Measurements from ENCODE around the gene TTC27.

Gene TTC27

DNA sequence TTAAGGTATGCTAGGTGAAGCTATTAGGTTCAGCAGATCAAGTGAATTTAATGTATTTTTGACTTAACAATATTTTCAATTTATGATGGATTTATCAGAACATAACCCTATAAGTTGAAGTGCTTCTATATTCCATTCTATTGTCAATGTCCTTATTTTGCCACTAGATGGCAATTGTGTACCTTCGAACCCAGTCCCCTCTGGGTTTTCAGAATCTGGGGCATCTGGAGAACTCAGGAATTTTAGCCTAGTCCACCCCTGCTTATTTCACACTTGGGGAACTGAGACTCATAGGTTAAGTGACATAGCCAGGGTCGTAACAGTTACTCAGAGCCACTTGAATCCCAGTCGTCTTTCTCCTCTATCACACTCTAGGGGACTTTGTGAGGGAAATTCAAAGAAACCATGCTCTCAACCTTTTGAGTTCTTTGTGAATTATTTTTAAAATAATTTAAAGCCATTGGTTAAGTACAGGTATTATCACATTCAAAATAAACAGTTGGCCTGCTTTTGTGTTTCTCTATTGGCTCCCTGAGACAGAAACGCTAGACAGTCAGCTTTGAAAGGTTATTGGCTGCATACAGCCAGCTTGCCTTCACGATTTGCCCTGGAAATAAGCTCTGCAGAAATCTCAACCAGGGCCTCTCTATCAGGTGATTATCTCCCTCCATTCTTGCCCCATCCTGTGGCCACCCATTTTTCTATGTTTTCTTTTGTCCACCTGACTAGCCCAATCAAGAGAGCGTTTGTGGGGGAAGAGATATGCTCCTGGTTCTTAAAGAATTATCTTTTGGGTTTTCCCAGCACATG lies 145.0 kb downstream of the TTC27 start:
- DNase-seq: no peak

DNA sequence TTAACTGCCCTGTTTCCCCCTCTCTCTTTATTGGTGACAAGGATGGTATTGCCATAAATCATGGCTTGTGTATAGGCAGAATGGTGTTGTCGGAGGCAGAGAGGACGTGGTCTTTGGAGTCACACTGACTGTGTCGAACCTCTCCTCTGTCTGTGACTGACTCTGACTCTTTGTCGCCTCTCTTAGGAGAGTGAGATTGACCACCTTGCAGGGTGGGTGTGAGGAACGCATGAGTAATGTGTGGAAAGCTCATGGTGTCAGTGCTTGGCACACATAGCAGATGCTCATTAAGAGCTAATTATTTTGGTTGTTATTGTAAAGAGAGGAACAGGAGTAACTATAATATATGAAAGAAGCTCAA lies 145.6 kb downstream of the TTC27 start:
- no peak overlapping the region for H3K4me3 ChIP-seq
- intact Hi-C loops (cut with DNase I; ENCODE audit: low total_unique reads): loop anchor here (5.0 to 10.0 kb wide), 3 partner anchors 259 to 811 kb away; no protein-coding TSS in a partner anchor
- H3K4me1 ChIP-seq: peaks cover 0 to 6% (median 0%) of the 10 kb centered on the region in 4 donors
- TF ChIP-seq, protein P1, sequence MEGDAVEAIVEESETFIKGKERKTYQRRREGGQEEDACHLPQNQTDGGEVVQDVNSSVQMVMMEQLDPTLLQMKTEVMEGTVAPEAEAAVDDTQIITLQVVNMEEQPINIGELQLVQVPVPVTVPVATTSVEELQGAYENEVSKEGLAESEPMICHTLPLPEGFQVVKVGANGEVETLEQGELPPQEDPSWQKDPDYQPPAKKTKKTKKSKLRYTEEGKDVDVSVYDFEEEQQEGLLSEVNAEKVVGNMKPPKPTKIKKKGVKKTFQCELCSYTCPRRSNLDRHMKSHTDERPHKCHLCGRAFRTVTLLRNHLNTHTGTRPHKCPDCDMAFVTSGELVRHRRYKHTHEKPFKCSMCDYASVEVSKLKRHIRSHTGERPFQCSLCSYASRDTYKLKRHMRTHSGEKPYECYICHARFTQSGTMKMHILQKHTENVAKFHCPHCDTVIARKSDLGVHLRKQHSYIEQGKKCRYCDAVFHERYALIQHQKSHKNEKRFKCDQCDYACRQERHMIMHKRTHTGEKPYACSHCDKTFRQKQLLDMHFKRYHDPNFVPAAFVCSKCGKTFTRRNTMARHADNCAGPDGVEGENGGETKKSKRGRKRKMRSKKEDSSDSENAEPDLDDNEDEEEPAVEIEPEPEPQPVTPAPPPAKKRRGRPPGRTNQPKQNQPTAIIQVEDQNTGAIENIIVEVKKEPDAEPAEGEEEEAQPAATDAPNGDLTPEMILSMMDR (IDR thresholded peaks at IDR 0.05): no peak
- no peak for DNase-seq
- H3K27ac ChIP-seq: no peak overlapping the region
- H3K36me3 ChIP-seq: peaks cover 0 to 6% (median 4%) of the 10 kb centered on the region in 3 donors
- H3K27me3 ChIP-seq: no peaks in the 10 kb centered on the region
- no peaks in the 10 kb centered on the region for H3K9me3 ChIP-seq

More for the DNA sequence above, 145.0 kb downstream of the TTC27 start:
- H3K4me1 ChIP-seq: peaks cover 0 to 6% (median 0%) of the 10 kb centered on the region in 4 donors
- H3K27ac ChIP-seq: no peak overlapping the region
- H3K27me3 ChIP-seq: no peaks in the 10 kb centered on the region
- no peak overlapping the region for H3K4me3 ChIP-seq
- peaks cover 0 to 3% (median 0%) of the 10 kb centered on the region in 3 donors for H3K36me3 ChIP-seq
- TF ChIP-seq, protein P1 (IDR thresholded peaks at IDR 0.05): peak; percentile 62 to 81
- intact Hi-C loops (cut with DNase I; ENCODE audit: low total_unique reads): loop anchor here (5.0 to 10.0 kb wide), 3 partner anchors 259 to 812 kb away; no protein-coding TSS in a partner anchor
- no peaks in the 10 kb centered on the region for H3K9me3 ChIP-seq

DNA sequence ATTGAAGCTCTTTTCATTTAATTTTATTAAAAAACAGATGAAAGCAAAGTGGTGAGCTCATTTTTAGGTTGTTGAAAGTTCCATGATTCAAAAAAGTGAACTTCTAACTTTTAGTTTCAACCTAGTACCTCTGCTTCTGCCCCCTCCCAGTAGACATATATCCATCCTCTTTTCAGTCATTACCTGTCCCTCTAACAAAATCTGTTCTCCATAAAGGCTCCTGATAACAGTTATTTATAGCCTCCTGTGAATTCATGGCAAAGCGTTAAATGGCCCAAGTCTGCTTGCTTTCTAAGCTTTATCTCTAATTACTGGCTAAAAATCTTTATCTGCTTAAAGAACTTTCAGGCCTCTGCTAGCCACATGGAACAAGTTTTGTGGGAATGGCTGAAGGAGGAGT lies 148.1 kb downstream of the TTC27 start:
- no peak for DNase-seq
- intact Hi-C loops (cut with DNase I; ENCODE audit: low total_unique reads): loop anchor here (10.0 kb wide), 2 partner anchors 659 to 809 kb away; no protein-coding TSS in a partner anchor

DNA sequence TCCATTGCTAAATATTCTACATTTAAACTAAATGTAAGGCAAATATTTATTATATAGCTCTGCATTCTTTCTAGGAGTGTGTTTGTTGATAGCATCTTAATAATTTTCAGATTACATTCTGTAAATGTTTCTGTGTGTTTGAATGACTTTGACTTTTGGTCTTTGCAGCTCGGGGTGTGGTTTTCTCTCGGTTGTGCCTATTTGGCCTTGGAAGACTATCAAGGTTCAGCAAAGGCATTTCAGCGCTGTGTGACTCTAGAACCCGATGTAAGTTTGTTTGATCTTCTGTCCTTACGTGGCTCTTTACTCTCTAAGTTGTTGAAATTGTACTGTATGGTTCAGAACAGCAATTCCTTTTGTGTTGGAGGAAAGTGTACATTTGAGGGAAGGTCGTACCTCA lies 149.9 kb downstream of the TTC27 start:
- no peak for DNase-seq
- peaks cover 0 to 6% (median 0%) of the 10 kb centered on the region in 4 donors for H3K4me1 ChIP-seq
- peaks cover 0 to 18% (median 0%) of the 10 kb centered on the region in 3 donors for H3K9me3 ChIP-seq
- intact Hi-C loops (cut with DNase I; ENCODE audit: low total_unique reads): loop anchor here (10.0 kb wide), 2 partner anchors 657 to 807 kb away; no protein-coding TSS in a partner anchor
- peaks cover 12 to 32% (median 28%) of the 10 kb centered on the region in 3 donors for H3K36me3 ChIP-seq
- H3K4me3 ChIP-seq: no peak overlapping the region
- no peak overlapping the region for H3K27ac ChIP-seq
- TF ChIP-seq, protein P1 (IDR thresholded peaks at IDR 0.05): no peak
- no peaks in the 10 kb centered on the region for H3K27me3 ChIP-seq

More for the DNA sequence above, 148.1 kb downstream of the TTC27 start:
- Histone ChIP-seq H3K27ac (no peak overlapping the region), H3K4me1 (peaks cover 0 to 6% (median 0%) of the 10 kb centered on the region in 4 donors), H3K4me3 (no peak overlapping the region), H3K9me3 (peaks cover 0 to 10% (median 0%) of the 10 kb centered on the region in 3 donors), H3K27me3 (no peaks in the 10 kb centered on the region), H3K36me3 (peaks cover 8 to 27% (median 20%) of the 10 kb centered on the region in 3 donors)
- TF ChIP-seq, protein P1 (IDR thresholded peaks at IDR 0.05): no peak

DNA sequence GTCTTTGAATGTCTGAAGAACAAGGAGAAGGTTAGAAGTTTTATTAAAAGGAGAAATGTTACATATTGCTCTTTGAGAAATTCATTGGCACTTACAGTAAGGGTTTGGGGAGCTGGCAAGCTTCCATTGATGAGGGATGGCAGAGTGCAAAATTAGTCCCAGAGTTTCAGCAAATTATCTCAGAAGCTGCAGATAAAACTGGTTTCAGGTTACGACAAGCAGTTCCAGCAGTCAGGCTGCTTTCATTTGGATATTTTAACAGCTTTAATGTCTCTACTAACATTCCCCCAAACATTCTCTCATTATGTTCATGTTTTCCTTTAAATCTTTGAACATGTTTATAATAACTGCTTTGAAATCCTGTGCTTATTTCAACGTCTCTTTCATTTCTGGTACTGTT lies 153.1 kb downstream of the TTC27 start:
- DNase-seq: no peak
- intact Hi-C loops (cut with DNase I; ENCODE audit: low total_unique reads): no loop called here
- TF ChIP-seq, protein P1 (IDR thresholded peaks at IDR 0.05): no peak
- peaks cover 12 to 36% (median 29%) of the 10 kb centered on the region in 3 donors for H3K36me3 ChIP-seq
- no peak overlapping the region for H3K4me3 ChIP-seq
- H3K27me3 ChIP-seq: no peaks in the 10 kb centered on the region
- H3K9me3 ChIP-seq: peaks cover 0 to 18% (median 0%) of the 10 kb centered on the region in 3 donors
- no peak overlapping the region for H3K27ac ChIP-seq
- H3K4me1 ChIP-seq: no peaks in the 10 kb centered on the region

All from tibial artery (tissue), 4 donors.